ENCODE results near the gene SLC39A11.

DNA sequence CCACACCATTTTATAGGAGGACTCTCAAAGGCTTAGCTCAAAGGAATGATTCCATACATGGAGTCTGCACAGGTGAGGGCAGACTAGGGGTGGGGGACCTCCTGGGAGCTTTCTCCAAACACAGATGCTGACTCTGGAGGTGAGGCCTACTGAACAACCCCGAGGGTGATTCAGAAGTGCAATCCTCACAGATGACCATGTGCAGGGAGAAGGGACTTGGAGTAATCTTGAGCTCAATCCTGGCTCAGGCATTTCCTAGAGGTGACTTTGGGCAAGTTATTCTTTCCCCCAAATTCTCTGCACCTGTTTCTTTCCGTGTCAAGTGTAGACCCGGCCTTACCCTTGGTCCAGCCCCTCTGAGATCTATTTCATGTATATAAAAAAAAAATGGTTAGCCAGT is 401.5 kb downstream of the SLC39A11 start:
- TF ChIP-seq, protein P1, sequence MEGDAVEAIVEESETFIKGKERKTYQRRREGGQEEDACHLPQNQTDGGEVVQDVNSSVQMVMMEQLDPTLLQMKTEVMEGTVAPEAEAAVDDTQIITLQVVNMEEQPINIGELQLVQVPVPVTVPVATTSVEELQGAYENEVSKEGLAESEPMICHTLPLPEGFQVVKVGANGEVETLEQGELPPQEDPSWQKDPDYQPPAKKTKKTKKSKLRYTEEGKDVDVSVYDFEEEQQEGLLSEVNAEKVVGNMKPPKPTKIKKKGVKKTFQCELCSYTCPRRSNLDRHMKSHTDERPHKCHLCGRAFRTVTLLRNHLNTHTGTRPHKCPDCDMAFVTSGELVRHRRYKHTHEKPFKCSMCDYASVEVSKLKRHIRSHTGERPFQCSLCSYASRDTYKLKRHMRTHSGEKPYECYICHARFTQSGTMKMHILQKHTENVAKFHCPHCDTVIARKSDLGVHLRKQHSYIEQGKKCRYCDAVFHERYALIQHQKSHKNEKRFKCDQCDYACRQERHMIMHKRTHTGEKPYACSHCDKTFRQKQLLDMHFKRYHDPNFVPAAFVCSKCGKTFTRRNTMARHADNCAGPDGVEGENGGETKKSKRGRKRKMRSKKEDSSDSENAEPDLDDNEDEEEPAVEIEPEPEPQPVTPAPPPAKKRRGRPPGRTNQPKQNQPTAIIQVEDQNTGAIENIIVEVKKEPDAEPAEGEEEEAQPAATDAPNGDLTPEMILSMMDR (IDR thresholded peaks at IDR 0.05; ENCODE audit: low read length), result no peak
- TF ChIP-seq EZH2 (optimal IDR thresholded peaks at IDR 0.05; ENCODE audit: low read depth, low read length) (no peak), EZH2phosphoT487 (IDR thresholded peaks at IDR 0.05; ENCODE audit: low read length) (no peak)

All from MM.1S (cell line).